SK-N-SH (cell line): ENCODE results near the gene SULT2A1.
"Not testable (repeated sequence)": the region's sequence is repeated elsewhere in the genome, so short reads cannot be mapped to it uniquely, and the experiment has no call there.

Experiments used
- CTCF ChIP-seq: fragments of 200-600 bp; sonication (generic); IDR thresholded peaks from 2 replicates; pipeline ENCODE4 v1.6.1; 2017; ENCODE audit warnings: antibody characterized with exemption, mild to moderate bottlenecking, moderate library complexity
- EP300 ChIP-seq, 2 experiments: IDR thresholded peaks; 2 replicates each; pipeline versions ENCODE4 v1.4.0 to v1.6.1; 2012; ENCODE audit warnings: borderline replicate concordance in 1 of 2, low read depth in 1 of 2, low read length in 1 of 2

DNA sequence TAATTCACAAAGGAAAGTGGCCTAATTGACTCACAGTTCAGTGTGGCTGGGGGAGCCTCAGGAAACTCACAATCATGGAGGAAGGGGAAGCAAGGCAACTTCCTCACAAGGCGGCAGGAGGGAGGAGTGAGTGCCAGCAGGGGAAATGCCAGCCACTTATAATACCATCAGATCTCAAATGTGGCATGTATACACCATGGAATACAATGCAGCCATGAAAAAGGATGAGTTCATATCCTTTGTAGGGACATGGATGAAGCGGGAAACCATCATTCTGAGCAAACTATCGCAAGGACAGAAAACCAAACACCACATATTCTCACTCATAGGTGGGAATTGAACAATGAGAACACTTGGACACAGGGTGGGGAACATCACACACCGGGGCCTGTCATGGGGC lies 6.7 kb downstream of the SULT2A1 start:
- TF ChIP-seq CTCF; EP300 (IDR thresholded peaks at IDR 0.05; ENCODE audit: borderline replicate concordance in 1 of 2, low read depth in 1 of 2, low read length in 1 of 2): not testable (repeated sequence)
